ENCODE results near the gene NBEA.
"Not testable (repeated sequence)": the region's sequence is repeated elsewhere in the genome, so short reads cannot be mapped to it uniquely, and the experiment has no call there.

Gene NBEA

GRCh38 chr13:35388441-35389355 is 446.6 kb downstream of the NBEA start:
- H3K27ac ChIP-seq (ENCODE audit: low read depth, low read length): no peak overlapping the region
- peaks cover 3% of the 10 kb centered on the region for H3K4me1 ChIP-seq (ENCODE audit: control insufficient read depth, insufficient read depth, low read length)

GRCh38 chr13:35389535-35389934 is 447.5 kb downstream of the NBEA start:
- H3K9me3 ChIP-seq (ENCODE audit: control insufficient read depth, insufficient read depth, low read depth, low read length): no peaks in the 10 kb centered on the region
- H3K4me3 ChIP-seq (ENCODE audit: low read depth, low read length): no peak overlapping the region
- no peak overlapping the region for H3K9ac ChIP-seq (ENCODE audit: low read length)
- H3K36me3 ChIP-seq (ENCODE audit: control insufficient read depth, insufficient read depth, low read length): no peaks in the 10 kb centered on the region
- H3K4me1 ChIP-seq (ENCODE audit: control insufficient read depth, insufficient read depth, low read length): peaks cover 3% of the 10 kb centered on the region
- H3K27ac ChIP-seq (ENCODE audit: low read depth, low read length): no peak overlapping the region
- H3K27me3 ChIP-seq (ENCODE audit: control insufficient read depth, insufficient read depth, low read length): no peaks in the 10 kb centered on the region

More at GRCh38 chr13:35388441-35389355, 446.6 kb downstream of the NBEA start:
- no peaks in the 10 kb centered on the region for H3K36me3 ChIP-seq (ENCODE audit: control insufficient read depth, insufficient read depth, low read length)
- H3K4me3 ChIP-seq (ENCODE audit: low read depth, low read length): no peak overlapping the region
- no peak overlapping the region for H3K9ac ChIP-seq (ENCODE audit: low read length)
- H3K27me3 ChIP-seq (ENCODE audit: control insufficient read depth, insufficient read depth, low read length): no peaks in the 10 kb centered on the region
- H3K9me3 ChIP-seq (ENCODE audit: control insufficient read depth, insufficient read depth, low read depth, low read length): no peaks in the 10 kb centered on the region

GRCh38 chr13:35392768-35393167 is 450.7 kb downstream of the NBEA start:
- Histone ChIP-seq H3K4me1 (ENCODE audit: control insufficient read depth, insufficient read depth, low read length) (peaks cover 3% of the 10 kb centered on the region), H3K9me3 (ENCODE audit: control insufficient read depth, insufficient read depth, low read depth, low read length) (no peaks in the 10 kb centered on the region), H3K36me3 (ENCODE audit: control insufficient read depth, insufficient read depth, low read length) (no peaks in the 10 kb centered on the region)

GRCh38 chr13:35393886-35394285 is 451.8 kb downstream of the NBEA start:
- H3K4me3 ChIP-seq (ENCODE audit: low read depth, low read length): no peak overlapping the region
- no peaks in the 10 kb centered on the region for H3K27me3 ChIP-seq (ENCODE audit: control insufficient read depth, insufficient read depth, low read length)
- H3K27ac ChIP-seq (ENCODE audit: low read depth, low read length): no peak overlapping the region
- H3K9me3 ChIP-seq (ENCODE audit: control insufficient read depth, insufficient read depth, low read depth, low read length): peaks cover 6% of the 10 kb centered on the region; the same call in 1 of the 2 replicates
- no peaks in the 10 kb centered on the region for H3K36me3 ChIP-seq (ENCODE audit: control insufficient read depth, insufficient read depth, low read length)
- no peak overlapping the region for H3K9ac ChIP-seq (ENCODE audit: low read length)
- H3K4me1 ChIP-seq (ENCODE audit: control insufficient read depth, insufficient read depth, low read length): peaks cover 3% of the 10 kb centered on the region

More at GRCh38 chr13:35392768-35393167, 450.7 kb downstream of the NBEA start:
- no peak overlapping the region for H3K27ac ChIP-seq (ENCODE audit: low read depth, low read length)
- no peaks in the 10 kb centered on the region for H3K27me3 ChIP-seq (ENCODE audit: control insufficient read depth, insufficient read depth, low read length)
- no peak overlapping the region for H3K4me3 ChIP-seq (ENCODE audit: low read depth, low read length)
- no peak overlapping the region for H3K9ac ChIP-seq (ENCODE audit: low read length)

GRCh38 chr13:35408285-35408684 is 466.2 kb downstream of the NBEA start:
- H3K9me3 ChIP-seq (ENCODE audit: control insufficient read depth, insufficient read depth, low read depth, low read length); H3K36me3 ChIP-seq (ENCODE audit: control insufficient read depth, insufficient read depth, low read length); H3K27ac ChIP-seq (ENCODE audit: low read depth, low read length); H3K27me3 ChIP-seq (ENCODE audit: control insufficient read depth, insufficient read depth, low read length); H3K9ac ChIP-seq (ENCODE audit: low read length); H3K4me3 ChIP-seq (ENCODE audit: low read depth, low read length); H3K4me1 ChIP-seq (ENCODE audit: control insufficient read depth, insufficient read depth, low read length): not testable (repeated sequence)

- Histone ChIP-seq H3K27me3 (ENCODE audit: control insufficient read depth, insufficient read depth, low read length) (no peaks in the 10 kb centered on the region), H3K36me3 (ENCODE audit: control insufficient read depth, insufficient read depth, low read length) (no peaks in the 10 kb centered on the region), H3K4me3 (ENCODE audit: low read depth, low read length) (no peak overlapping the region), H3K4me1 (ENCODE audit: control insufficient read depth, insufficient read depth, low read length) (no peaks in the 10 kb centered on the region), H3K27ac (ENCODE audit: low read depth, low read length) (no peak overlapping the region), H3K9me3 (ENCODE audit: control insufficient read depth, insufficient read depth, low read depth, low read length) (no peaks in the 10 kb centered on the region), H3K9ac (ENCODE audit: low read length) (no peak overlapping the region)
Observed at GRCh38 chr13:35411059-35411744, 469.1 kb downstream of the NBEA start.

GRCh38 chr13:35448465-35448864 is 506.4 kb downstream of the NBEA start:
- H3K4me1 ChIP-seq (ENCODE audit: control insufficient read depth, insufficient read depth, low read length): no peaks in the 10 kb centered on the region
- no peaks in the 10 kb centered on the region for H3K9me3 ChIP-seq (ENCODE audit: control insufficient read depth, insufficient read depth, low read depth, low read length)
- H3K27ac ChIP-seq (ENCODE audit: low read depth, low read length): no peak overlapping the region
- no peak overlapping the region for H3K9ac ChIP-seq (ENCODE audit: low read length)
- no peak overlapping the region for H3K4me3 ChIP-seq (ENCODE audit: low read depth, low read length)
- no peaks in the 10 kb centered on the region for H3K27me3 ChIP-seq (ENCODE audit: control insufficient read depth, insufficient read depth, low read length)
- no peaks in the 10 kb centered on the region for H3K36me3 ChIP-seq (ENCODE audit: control insufficient read depth, insufficient read depth, low read length)

GRCh38 chr13:35449821-35450220 is 507.8 kb downstream of the NBEA start:
- H3K9ac ChIP-seq (ENCODE audit: low read length): no peak overlapping the region
- no peaks in the 10 kb centered on the region for H3K27me3 ChIP-seq (ENCODE audit: control insufficient read depth, insufficient read depth, low read length)
- no peaks in the 10 kb centered on the region for H3K9me3 ChIP-seq (ENCODE audit: control insufficient read depth, insufficient read depth, low read depth, low read length)
- no peaks in the 10 kb centered on the region for H3K36me3 ChIP-seq (ENCODE audit: control insufficient read depth, insufficient read depth, low read length)
- H3K4me1 ChIP-seq (ENCODE audit: control insufficient read depth, insufficient read depth, low read length): no peaks in the 10 kb centered on the region
- no peak overlapping the region for H3K27ac ChIP-seq (ENCODE audit: low read depth, low read length)
- H3K4me3 ChIP-seq (ENCODE audit: low read depth, low read length): no peak overlapping the region

- Histone ChIP-seq H3K27ac (ENCODE audit: low read depth, low read length) (no peak overlapping the region), H3K4me1 (ENCODE audit: control insufficient read depth, insufficient read depth, low read length) (no peaks in the 10 kb centered on the region), H3K36me3 (ENCODE audit: control insufficient read depth, insufficient read depth, low read length) (no peaks in the 10 kb centered on the region), H3K27me3 (ENCODE audit: control insufficient read depth, insufficient read depth, low read length) (no peaks in the 10 kb centered on the region), H3K4me3 (ENCODE audit: low read depth, low read length) (no peak overlapping the region), H3K9ac (ENCODE audit: low read length) (no peak overlapping the region), H3K9me3 (ENCODE audit: control insufficient read depth, insufficient read depth, low read depth, low read length) (no peaks in the 10 kb centered on the region)
Observed at GRCh38 chr13:35455022-35455421, 513.0 kb downstream of the NBEA start.

GRCh38 chr13:35457258-35457657 is 515.2 kb downstream of the NBEA start:
- Histone ChIP-seq H3K27ac (ENCODE audit: low read depth, low read length) (no peak overlapping the region), H3K9ac (ENCODE audit: low read length) (no peak overlapping the region), H3K4me3 (ENCODE audit: low read depth, low read length) (no peak overlapping the region), H3K27me3 (ENCODE audit: control insufficient read depth, insufficient read depth, low read length) (no peaks in the 10 kb centered on the region), H3K9me3 (ENCODE audit: control insufficient read depth, insufficient read depth, low read depth, low read length) (no peaks in the 10 kb centered on the region), H3K36me3 (ENCODE audit: control insufficient read depth, insufficient read depth, low read length) (no peaks in the 10 kb centered on the region), H3K4me1 (ENCODE audit: control insufficient read depth, insufficient read depth, low read length) (no peaks in the 10 kb centered on the region)

GRCh38 chr13:35460061-35460460 is 518.0 kb downstream of the NBEA start:
- Histone ChIP-seq H3K27ac (ENCODE audit: low read depth, low read length) (no peak overlapping the region), H3K36me3 (ENCODE audit: control insufficient read depth, insufficient read depth, low read length) (no peaks in the 10 kb centered on the region), H3K9me3 (ENCODE audit: control insufficient read depth, insufficient read depth, low read depth, low read length) (no peaks in the 10 kb centered on the region), H3K9ac (ENCODE audit: low read length) (no peak overlapping the region), H3K4me1 (ENCODE audit: control insufficient read depth, insufficient read depth, low read length) (no peaks in the 10 kb centered on the region), H3K27me3 (ENCODE audit: control insufficient read depth, insufficient read depth, low read length) (no peaks in the 10 kb centered on the region), H3K4me3 (ENCODE audit: low read depth, low read length) (no peak overlapping the region)
